LNCaP clone FGC (cell line): ENCODE data around the gene MCCC1.
A peak's percentile ranks its signal among the peaks of the same experiment; 100 is the strongest.

ENCODE experiments used
- DNase-seq: peaks from one replicate; pipeline ENCODE4 v3.0.0-alpha.2; 2011; ENCODE audit warnings: low read depth
- H3K4me3 ChIP-seq: 2 replicates; pipeline ENCODE4 v1.5.1; 2011; ENCODE audit warnings: mild to moderate bottlenecking, low read depth, low read length, control low read depth
- TF ChIP-seq, protein P1 (sequence below): IDR thresholded peaks from 2 replicates; pipeline ENCODE4 v1.5.1; 2012; ENCODE audit warnings: mild to moderate bottlenecking; ENCODE audit not compliant: control insufficient read depth, insufficient read depth; ENCODE audit errors: extremely low read depth

Gene MCCC1

DNA sequence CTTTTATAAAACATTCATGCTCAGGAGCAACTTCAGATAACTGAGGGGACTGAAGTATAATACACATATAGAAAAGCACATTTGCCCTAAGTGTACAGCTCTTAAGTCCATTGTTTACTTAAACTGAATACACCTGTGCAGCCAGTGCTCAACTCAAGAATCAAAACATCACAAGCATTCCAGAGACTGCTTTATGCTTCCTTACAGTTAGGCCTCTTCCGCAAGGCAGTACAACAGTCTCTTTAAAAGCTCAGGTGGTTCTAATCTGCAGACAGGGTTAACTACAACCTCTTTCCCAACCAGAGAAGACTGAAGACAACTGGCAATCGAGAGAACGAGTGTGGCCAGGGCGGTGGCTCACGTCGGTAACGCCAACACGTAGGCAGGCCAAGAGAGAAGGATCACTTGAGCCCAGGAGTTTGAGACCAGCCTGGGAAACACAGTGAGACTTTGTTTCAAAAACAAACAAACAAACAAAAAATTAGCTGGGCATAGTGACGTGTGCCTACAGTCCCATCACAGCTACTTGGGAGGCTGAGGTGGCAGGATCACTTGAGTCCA is 16.9 kb downstream of the MCCC1 start:
- no peak overlapping the region for H3K4me3 ChIP-seq
- TF ChIP-seq, protein P1, sequence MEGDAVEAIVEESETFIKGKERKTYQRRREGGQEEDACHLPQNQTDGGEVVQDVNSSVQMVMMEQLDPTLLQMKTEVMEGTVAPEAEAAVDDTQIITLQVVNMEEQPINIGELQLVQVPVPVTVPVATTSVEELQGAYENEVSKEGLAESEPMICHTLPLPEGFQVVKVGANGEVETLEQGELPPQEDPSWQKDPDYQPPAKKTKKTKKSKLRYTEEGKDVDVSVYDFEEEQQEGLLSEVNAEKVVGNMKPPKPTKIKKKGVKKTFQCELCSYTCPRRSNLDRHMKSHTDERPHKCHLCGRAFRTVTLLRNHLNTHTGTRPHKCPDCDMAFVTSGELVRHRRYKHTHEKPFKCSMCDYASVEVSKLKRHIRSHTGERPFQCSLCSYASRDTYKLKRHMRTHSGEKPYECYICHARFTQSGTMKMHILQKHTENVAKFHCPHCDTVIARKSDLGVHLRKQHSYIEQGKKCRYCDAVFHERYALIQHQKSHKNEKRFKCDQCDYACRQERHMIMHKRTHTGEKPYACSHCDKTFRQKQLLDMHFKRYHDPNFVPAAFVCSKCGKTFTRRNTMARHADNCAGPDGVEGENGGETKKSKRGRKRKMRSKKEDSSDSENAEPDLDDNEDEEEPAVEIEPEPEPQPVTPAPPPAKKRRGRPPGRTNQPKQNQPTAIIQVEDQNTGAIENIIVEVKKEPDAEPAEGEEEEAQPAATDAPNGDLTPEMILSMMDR = no peak
- DNase-seq = no peak

DNA sequence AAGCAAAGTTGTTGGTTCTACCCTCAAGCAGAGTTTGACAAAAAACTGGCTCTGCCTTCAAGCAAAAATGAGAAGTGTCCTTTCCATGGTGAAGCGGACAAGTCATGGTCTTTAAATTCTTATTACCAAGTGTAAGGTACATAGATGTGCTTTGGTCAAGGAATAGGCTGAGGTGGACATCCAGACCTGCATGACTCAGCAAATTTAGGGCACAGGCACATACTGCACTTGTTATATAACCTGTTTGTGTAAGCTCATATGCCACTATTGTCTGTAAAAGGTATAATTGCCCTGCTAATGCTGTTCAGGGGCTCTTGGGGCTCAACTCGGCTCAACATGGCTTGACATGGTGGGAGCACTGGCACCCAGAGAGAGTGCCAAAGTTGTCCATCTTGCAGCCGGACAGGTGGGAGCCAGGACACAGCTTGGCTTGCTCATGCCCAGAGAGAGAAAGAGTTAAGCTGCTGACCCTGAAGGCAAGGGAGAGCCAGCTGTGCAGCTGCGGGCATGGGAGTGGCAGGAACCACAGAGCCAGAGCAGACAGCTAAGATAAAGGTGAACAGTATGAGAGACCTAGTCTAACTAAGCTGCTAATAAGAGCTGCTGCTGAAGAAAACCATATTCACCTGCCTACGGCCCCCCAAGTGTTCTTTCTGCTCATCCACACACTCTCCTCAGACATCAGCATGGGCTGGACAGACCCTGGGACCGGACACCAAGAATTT is 17.7 kb downstream of the MCCC1 start:
- DNase-seq = peak; percentile 17
- TF ChIP-seq, protein P1 = no peak
- H3K4me3 ChIP-seq = no peak overlapping the region

DNA sequence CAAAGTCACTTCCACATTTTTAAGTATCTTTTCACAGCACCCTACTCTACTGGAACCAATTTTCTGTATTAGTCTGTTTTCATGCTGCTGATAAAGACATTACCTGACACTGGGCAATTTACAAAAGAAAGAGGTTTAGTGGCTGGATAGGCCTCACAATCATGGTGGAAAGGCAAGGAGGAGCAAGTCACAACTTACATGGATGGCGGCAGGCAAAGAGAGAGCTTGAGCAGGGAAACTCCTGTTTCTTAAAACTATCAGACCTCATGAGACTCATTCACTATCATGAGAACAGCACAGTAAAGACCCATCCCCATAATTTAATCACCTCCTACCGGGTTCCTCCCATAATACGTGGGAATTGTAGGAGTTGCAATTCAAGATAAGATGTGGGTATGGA is 18.7 kb downstream of the MCCC1 start:
- TF ChIP-seq, protein P1 = no peak
- H3K4me3 ChIP-seq = no peak overlapping the region
- no peak for DNase-seq

DNA sequence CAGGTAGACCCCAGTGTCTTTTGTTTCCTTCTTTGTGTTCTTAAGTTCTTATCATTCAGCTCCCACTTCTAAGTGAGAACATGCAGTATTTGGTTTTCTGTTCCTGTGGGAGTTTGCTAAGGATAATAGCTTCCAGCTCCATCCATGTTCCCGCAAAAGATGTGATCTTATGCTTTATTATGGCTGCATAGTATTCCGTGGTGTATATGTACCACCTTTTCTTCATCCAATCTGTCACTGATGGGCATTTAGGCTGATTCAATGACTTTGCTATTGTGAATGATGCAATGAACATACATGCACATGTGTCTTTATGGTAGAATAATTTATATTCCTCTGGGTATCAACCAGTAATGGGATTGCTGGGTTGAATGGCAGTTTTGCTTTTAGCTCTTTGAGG is 24.4 kb downstream of the MCCC1 start:
- H3K4me3 ChIP-seq = no peak overlapping the region
- TF ChIP-seq, protein P1 = no peak
- DNase-seq = no peak

DNA sequence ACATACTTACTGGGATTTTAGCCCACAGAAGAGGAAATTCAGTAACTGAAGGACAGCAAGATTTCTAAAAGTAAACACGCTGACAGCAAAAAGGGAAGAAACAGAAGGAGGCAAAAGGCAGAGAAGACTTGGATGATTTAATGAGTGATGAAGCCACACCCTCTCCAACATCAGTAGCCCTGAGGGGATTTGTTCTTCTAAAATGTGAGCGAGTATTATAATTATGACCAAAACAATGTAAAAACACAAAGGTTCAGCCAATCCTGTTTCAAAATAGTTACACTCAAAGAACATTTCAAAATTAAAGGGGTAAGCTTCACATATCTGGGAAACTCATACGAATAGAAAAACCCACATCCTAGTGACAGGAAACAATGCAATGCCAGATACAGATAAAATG is 25.0 kb downstream of the MCCC1 start:
- no peak for DNase-seq
- TF ChIP-seq, protein P1 = no peak
- H3K4me3 ChIP-seq = no peak overlapping the region

DNA sequence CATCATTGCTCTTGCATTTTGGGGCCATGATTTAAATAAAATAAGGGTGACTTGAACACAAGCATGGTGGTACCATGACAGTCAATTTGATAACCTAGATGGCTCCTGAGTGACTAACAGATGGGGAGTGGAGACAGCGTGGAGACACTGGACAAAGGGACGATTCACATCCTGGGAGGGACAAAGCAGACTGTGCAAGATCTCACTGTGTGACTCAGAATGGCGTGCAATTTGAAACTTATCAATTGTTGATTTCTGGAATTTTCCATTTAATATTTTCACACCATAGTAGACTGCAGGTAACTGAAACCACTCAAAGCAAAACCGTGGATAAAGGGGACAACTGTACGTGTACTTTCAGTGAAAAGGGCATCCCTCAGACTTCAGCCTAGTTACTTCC is 25.5 kb downstream of the MCCC1 start:
- TF ChIP-seq, protein P1 = no peak
- no peak for DNase-seq
- no peak overlapping the region for H3K4me3 ChIP-seq

DNA sequence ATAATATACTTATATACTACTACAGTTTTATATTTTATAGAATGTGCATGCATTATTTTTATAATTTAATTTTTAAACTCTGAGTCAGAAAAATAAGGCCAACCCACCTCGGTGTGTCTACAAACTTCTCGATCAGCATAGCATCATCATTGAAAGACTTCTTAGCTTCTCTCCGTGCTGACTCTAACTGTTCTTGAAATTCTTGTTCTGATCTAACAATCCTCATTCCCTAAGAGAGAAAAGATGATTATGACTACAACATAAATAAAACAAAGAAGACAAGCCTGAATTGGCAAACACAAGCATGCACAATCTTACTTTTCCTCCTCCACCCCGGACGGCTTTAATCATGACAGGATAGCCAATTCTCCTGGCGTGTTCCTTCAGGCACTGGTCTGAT is 28.4 kb downstream of the MCCC1 start:
- H3K4me3 ChIP-seq = no peak overlapping the region
- TF ChIP-seq, protein P1 = no peak
- no peak for DNase-seq
